Keratinocyte (primary cell): Measurements from ENCODE around the gene OR4L1.
"Not testable (repeated sequence)": the region's sequence is repeated elsewhere in the genome, so short reads cannot be mapped to it uniquely, and the experiment has no call there.

Experiments used
- EZH2 ChIP-seq: IDR thresholded peaks from one replicate; pipeline ENCODE4 v1.6.1; 2012; ENCODE audit warnings: inconsistent platforms, mild to moderate bottlenecking, low read length, moderate library complexity
- TF ChIP-seq, protein P1 (sequence below), 3 experiments: IDR thresholded peaks in 1 of 3; conservative IDR thresholded peaks in 1 of 3; optimal IDR thresholded peaks in 1 of 3; 2 replicates in 2 of 3; 3 replicates in 1 of 3; pipeline versions ENCODE3 to v1.5.1; 2011; ENCODE audit warnings: low read length in 3 of 3, mild to moderate bottlenecking in 3 of 3, moderate library complexity in 2 of 3, control low read depth in 1 of 3, inconsistent platforms in 1 of 3; ENCODE audit not compliant: insufficient read depth in 2 of 3; ENCODE audit errors: extremely low read depth in 1 of 3

- TF ChIP-seq, protein P1, sequence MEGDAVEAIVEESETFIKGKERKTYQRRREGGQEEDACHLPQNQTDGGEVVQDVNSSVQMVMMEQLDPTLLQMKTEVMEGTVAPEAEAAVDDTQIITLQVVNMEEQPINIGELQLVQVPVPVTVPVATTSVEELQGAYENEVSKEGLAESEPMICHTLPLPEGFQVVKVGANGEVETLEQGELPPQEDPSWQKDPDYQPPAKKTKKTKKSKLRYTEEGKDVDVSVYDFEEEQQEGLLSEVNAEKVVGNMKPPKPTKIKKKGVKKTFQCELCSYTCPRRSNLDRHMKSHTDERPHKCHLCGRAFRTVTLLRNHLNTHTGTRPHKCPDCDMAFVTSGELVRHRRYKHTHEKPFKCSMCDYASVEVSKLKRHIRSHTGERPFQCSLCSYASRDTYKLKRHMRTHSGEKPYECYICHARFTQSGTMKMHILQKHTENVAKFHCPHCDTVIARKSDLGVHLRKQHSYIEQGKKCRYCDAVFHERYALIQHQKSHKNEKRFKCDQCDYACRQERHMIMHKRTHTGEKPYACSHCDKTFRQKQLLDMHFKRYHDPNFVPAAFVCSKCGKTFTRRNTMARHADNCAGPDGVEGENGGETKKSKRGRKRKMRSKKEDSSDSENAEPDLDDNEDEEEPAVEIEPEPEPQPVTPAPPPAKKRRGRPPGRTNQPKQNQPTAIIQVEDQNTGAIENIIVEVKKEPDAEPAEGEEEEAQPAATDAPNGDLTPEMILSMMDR (optimal IDR thresholded peaks at IDR 0.05 in 1 of 3, IDR thresholded peaks at IDR 0.05 in 1 of 3, conservative IDR thresholded peaks at IDR 0.05 in 1 of 3; ENCODE audit: extremely low read depth in 1 of 3, insufficient read depth in 2 of 3, low read length in 3 of 3) = not testable (repeated sequence)
- not testable (repeated sequence) for TF ChIP-seq EZH2
Observed at GRCh38 chr14:20098926-20099770, 39.3 kb downstream of the OR4L1 start.
